Endothelial cell of umbilical vein (primary cell): Measurements from ENCODE around the gene SERGEF. TPM values are rescaled to one million over a fixed set of nuclear protein-coding genes. Genes with fewer than 3 reads are reported as not detected.

Source experiments
- BruUV-seq: library from RNA; stranded (reverse); fragments of 400-500 nt; replicated peaks from 2 replicates; lab custom pipeline; 2021; lab: Mats Ljungman, UMichigan
- CTCF ChIA-PET: fragments of 300-600, 350-600 bp; sonication (Branson Sonifier 250); formaldehyde crosslinking; loops from one replicate; lab custom pipeline; 2021; ENCODE audit warnings: antibody characterized with exemption, inconsistent platforms; lab: Charles Lee
- POLR2A ChIA-PET: fragments of 300-600, 350-600 bp; sonication (Branson Sonifier 250); formaldehyde crosslinking; loops from one replicate; lab custom pipeline; 2021; ENCODE audit warnings: antibody characterized with exemption, inconsistent platforms; lab: Charles Lee
- DNase-seq: peaks from one replicate; pipeline ENCODE4 v3.0.0-alpha.2; 2011; ENCODE audit warnings: low read depth, low spot score
- FAIRE-seq: peaks from 2 replicates; lab custom pipeline; 2011; peaks lifted over from hg19 to GRCh38; lab: Jason Lieb, UNC
- H2AFZ ChIP-seq: 2 replicates; pipeline ENCODE4 v1.6.0; 2012; ENCODE audit warnings: low read depth, low read length, control low read depth, inconsistent platforms
- H3K27ac ChIP-seq: 2 replicates; pipeline ENCODE4 v1.5.1; 2011; ENCODE audit warnings: low read depth, mild to moderate bottlenecking, control low read depth, low read length, moderate library complexity; ENCODE audit not compliant: insufficient read depth
- H3K27me3 ChIP-seq, 2 experiments: 2 replicates each; pipeline versions ENCODE4 v1.6.0 to v1.6.1; 2011; ENCODE audit warnings: low read length in 2 of 2, mixed read lengths in 1 of 2; ENCODE audit not compliant: control insufficient read depth in 2 of 2, insufficient read depth in 2 of 2
- H3K36me3 ChIP-seq, 2 experiments: 2 replicates in 1 of 2; 3 replicates in 1 of 2; pipeline ENCODE4 v1.5.1; 2011; ENCODE audit warnings: low read length in 2 of 2, mild to moderate bottlenecking in 1 of 2, moderate library complexity in 1 of 2; ENCODE audit not compliant: control insufficient read depth in 2 of 2, insufficient read depth in 2 of 2; ENCODE audit errors: extremely low read depth in 1 of 2
- H3K4me1 ChIP-seq: 3 replicates; pipeline ENCODE4 v1.5.1; 2011; ENCODE audit warnings: mild to moderate bottlenecking, low read length; ENCODE audit not compliant: control insufficient read depth, insufficient read depth; ENCODE audit errors: extremely low read depth
- H3K4me2 ChIP-seq: 2 replicates; pipeline ENCODE4 v1.6.1; 2011; ENCODE audit warnings: low read length, control low read depth, mixed read lengths; ENCODE audit not compliant: insufficient read depth
- H3K4me3 ChIP-seq, 3 experiments: fragments of 200-600 bp in 1 of 3; sonication (generic), shearing (Covaris generic) in 1 of 3; replicated peaks in 1 of 3; 2 replicates each; pipeline ENCODE4 v1.5.1; 2011 to 2016; ENCODE audit warnings: control low read depth in 3 of 3, low read length in 3 of 3, mild to moderate bottlenecking in 2 of 3, inconsistent platforms in 1 of 3, low read depth in 1 of 3, moderate library complexity in 1 of 3; ENCODE audit not compliant: insufficient read depth in 1 of 3
- H3K79me2 ChIP-seq: 2 replicates; pipeline ENCODE4 v1.6.0; 2012; ENCODE audit warnings: low read length, inconsistent platforms; ENCODE audit not compliant: control insufficient read depth, insufficient read depth
- H3K9ac ChIP-seq: replicated peaks from 2 replicates; pipeline ENCODE3; 2011; ENCODE audit warnings: low read length, control low read depth; ENCODE audit not compliant: insufficient read depth; ENCODE audit errors: extremely low read depth
- H3K9me1 ChIP-seq: replicated peaks from 3 replicates; pipeline ENCODE4 v1.6.0; 2011; ENCODE audit warnings: mild to moderate bottlenecking, low read length; ENCODE audit not compliant: control insufficient read depth, insufficient read depth; ENCODE audit errors: extremely low read depth
- H3K9me3 ChIP-seq: replicated peaks from 2 replicates; pipeline ENCODE4 v1.5.1; 2012; ENCODE audit warnings: low read length, inconsistent platforms; ENCODE audit not compliant: control insufficient read depth, insufficient read depth
- H4K20me1 ChIP-seq: replicated peaks from 2 replicates; pipeline ENCODE3; 2011; ENCODE audit warnings: mild to moderate bottlenecking, low read length; ENCODE audit not compliant: control insufficient read depth, insufficient read depth; ENCODE audit errors: extremely low read depth
- EZH2 ChIP-seq: IDR thresholded peaks from 2 replicates; pipeline ENCODE4 v1.6.1; 2012; ENCODE audit warnings: borderline replicate concordance, low read depth, mild to moderate bottlenecking, moderate library complexity, low read length, inconsistent platforms; ENCODE audit not compliant: severe bottlenecking
- FOS ChIP-seq: IDR thresholded peaks from 2 replicates; pipeline ENCODE4 v1.6.1; 2011; ENCODE audit warnings: mild to moderate bottlenecking, low read length, moderate library complexity, borderline replicate concordance; ENCODE audit not compliant: insufficient read depth
- GATA2 ChIP-seq: IDR thresholded peaks from 2 replicates; pipeline ENCODE4 v1.7.0; 2011; ENCODE audit warnings: low read depth, mild to moderate bottlenecking, moderate library complexity, mixed read lengths, low read length; ENCODE audit not compliant: insufficient read length, insufficient read depth
- JUN ChIP-seq: IDR thresholded peaks from 2 replicates; pipeline ENCODE4 v1.6.1; 2011; ENCODE audit warnings: borderline replicate concordance, low read depth; ENCODE audit not compliant: insufficient read length, insufficient read depth
- MYC ChIP-seq: IDR thresholded peaks from one replicate; pipeline ENCODE4 v1.6.1; 2011; ENCODE audit warnings: mild to moderate bottlenecking, low read depth, low read length
- POLR2A ChIP-seq: IDR thresholded peaks from 2 replicates; pipeline ENCODE4 v1.6.1; 2012; ENCODE audit warnings: low read depth, mild to moderate bottlenecking, control low read depth, low read length
- POLR2AphosphoS5 ChIP-seq: IDR thresholded peaks from 2 replicates; pipeline ENCODE4 v1.6.1; 2012; ENCODE audit warnings: low read depth, mild to moderate bottlenecking, control low read depth, low read length, moderate library complexity; ENCODE audit not compliant: insufficient read depth
- dilution Hi-C: fragments of 300-500 bp; cut with MboI; formaldehyde crosslinking; loops from one replicate; pipeline ENCODE4 v1.15.0; 2019; ENCODE audit warnings: low sequenced_read_pairs; ENCODE audit not compliant: extremely low pct_ligation_motif_present
- intact Hi-C: fragments of 100-400 bp; cut with micrococcal nuclease; formaldehyde crosslinking; loops from one replicate; pipeline ENCODE4 v1.10.0; 2022
- polyA plus RNA-seq, 4 experiments: library from polyadenylated mRNA; depleted of rRNA in 3 of 4; stranded (reverse) in 3 of 4; unstranded in 1 of 4; fragments of >200 nt; gene quantifications; 2 replicates each; pipeline versions ENCODE4 v1.2.1 to v1.2.3, GENCODE V29; 2011 to 2012; ENCODE audit warnings: missing spikeins in 1 of 4
- total RNA-seq: library from RNA; stranded (reverse); gene quantifications from 2 replicates; pipeline ENCODE4 v1.2.3, GENCODE V29; 2021
- TF ChIP-seq, protein P1 (sequence below): IDR thresholded peaks from 2 replicates; pipeline ENCODE4 v1.6.1; 2011; ENCODE audit not compliant: insufficient read depth, insufficient read length
- TF ChIP-seq, protein P2 (sequence below), 2 donors: IDR thresholded peaks; 1 replicate in 1 of 2; 2 replicates in 1 of 2; pipeline ENCODE4 v1.5.1; 2011; ENCODE audit warnings: low read length in 2 of 2, mild to moderate bottlenecking in 2 of 2, moderate library complexity in 2 of 2, control low read depth in 1 of 2, inconsistent platforms in 1 of 2, low read depth in 1 of 2; ENCODE audit not compliant: insufficient read depth in 1 of 2; ENCODE audit errors: extremely low read depth in 1 of 2

Gene SERGEF
- total and polyA plus RNA-seq, 2 donors (not counting 3 experiments of a cell fraction or from before 2014, with no cell fraction given), result 8.7 to 16.7 TPM

DNA sequence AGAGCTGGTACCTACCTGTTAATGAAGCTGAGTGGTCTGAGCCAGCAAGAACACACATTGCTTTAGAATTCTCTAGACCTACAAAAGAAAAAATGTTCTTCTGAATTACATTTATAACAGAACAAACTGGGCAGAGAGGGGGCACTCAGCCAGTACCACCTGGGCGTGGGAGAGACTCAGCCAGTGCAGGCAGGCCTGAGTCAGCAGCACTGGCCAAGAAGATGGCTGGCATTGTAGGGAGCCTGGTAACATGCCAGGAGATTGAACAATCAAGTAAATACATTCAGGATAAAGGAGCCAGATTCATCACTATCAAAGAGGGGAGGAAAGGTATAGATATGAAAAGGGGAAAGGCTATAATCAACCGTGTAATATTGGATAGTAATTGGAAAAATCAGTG lies 19.9 kb downstream of the SERGEF start:
- Histone ChIP-seq H3K9ac (no peak overlapping the region), H3K4me3 (no peak overlapping the region), H3K4me1 (no peaks in the 10 kb centered on the region), H3K36me3 (no peaks in the 10 kb centered on the region), H3K9me1 (no peaks in the 10 kb centered on the region), H3K27me3 (no peaks in the 10 kb centered on the region), H3K4me2 (no peak overlapping the region), H3K27ac (no peak overlapping the region), H2AFZ (no peak overlapping the region), H3K9me3 (no peaks in the 10 kb centered on the region), H3K79me2 (no peaks in the 10 kb centered on the region), H4K20me1 (no peaks in the 10 kb centered on the region)
- dilution Hi-C loops, result no loop called here
- ChIA-PET CTCF (interaction anchor here (0.7 to 6.5 kb wide), 10 partner anchors 10 to 251 kb away, joined by 3 to 56 read pairs (median 3); partner anchors contain the start of gene SAAL1), POLR2A (no interaction called here)
- FAIRE-seq (no peak), DNase-seq (no peak)
- TF ChIP-seq, protein P1, sequence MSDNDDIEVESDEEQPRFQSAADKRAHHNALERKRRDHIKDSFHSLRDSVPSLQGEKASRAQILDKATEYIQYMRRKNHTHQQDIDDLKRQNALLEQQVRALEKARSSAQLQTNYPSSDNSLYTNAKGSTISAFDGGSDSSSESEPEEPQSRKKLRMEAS, result no peak
- TF ChIP-seq JUN (no peak), POLR2A (no peak), MYC (no peak), FOS (no peak), EZH2 (no peak), POLR2AphosphoS5 (no peak), GATA2 (no peak)
- TF ChIP-seq, protein P2, sequence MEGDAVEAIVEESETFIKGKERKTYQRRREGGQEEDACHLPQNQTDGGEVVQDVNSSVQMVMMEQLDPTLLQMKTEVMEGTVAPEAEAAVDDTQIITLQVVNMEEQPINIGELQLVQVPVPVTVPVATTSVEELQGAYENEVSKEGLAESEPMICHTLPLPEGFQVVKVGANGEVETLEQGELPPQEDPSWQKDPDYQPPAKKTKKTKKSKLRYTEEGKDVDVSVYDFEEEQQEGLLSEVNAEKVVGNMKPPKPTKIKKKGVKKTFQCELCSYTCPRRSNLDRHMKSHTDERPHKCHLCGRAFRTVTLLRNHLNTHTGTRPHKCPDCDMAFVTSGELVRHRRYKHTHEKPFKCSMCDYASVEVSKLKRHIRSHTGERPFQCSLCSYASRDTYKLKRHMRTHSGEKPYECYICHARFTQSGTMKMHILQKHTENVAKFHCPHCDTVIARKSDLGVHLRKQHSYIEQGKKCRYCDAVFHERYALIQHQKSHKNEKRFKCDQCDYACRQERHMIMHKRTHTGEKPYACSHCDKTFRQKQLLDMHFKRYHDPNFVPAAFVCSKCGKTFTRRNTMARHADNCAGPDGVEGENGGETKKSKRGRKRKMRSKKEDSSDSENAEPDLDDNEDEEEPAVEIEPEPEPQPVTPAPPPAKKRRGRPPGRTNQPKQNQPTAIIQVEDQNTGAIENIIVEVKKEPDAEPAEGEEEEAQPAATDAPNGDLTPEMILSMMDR (IDR thresholded peaks at IDR 0.05; ENCODE audit: extremely low read depth in 1 of 2, insufficient read depth in 1 of 2, low read depth in 1 of 2, low read length in 2 of 2), result no peak
- no TSS peak for BruUV-seq
- intact Hi-C loops, result loop anchor here (2.0 kb wide), 1 partner anchor 210 kb away; no protein-coding TSS in a partner anchor
